HEK293 (cell line): ENCODE data around the gene STIM1.
A peak's percentile ranks its signal among the peaks of the same experiment; 100 is the strongest.

ENCODE experiments used
- CTCF ChIA-PET: fragments of 350-600 bp; formaldehyde crosslinking; extraction: SDS; loops from one replicate; lab custom pipeline; 2021; ENCODE audit warnings: antibody characterized with exemption; lab: Yijun Ruan, JAX
- POLR2A ChIA-PET: fragments of 300-600 bp; formaldehyde crosslinking; extraction: SDS; loops from one replicate; lab custom pipeline; 2020; ENCODE audit warnings: antibody characterized with exemption, inconsistent platforms; lab: Yijun Ruan, JAX
- H3K27ac ChIP-seq: fragments of 200-500 bp; sonication (Bioruptor generic); 2 replicates; pipeline ENCODE4 v1.5.1; 2014; ENCODE audit warnings: low read depth, low read length, control low read depth, inconsistent platforms; ENCODE audit errors: extremely low read depth
- H3K36me3 ChIP-seq, 2 experiments: fragments of 200-500 bp in 1 of 2; sonication (Bioruptor generic) in 1 of 2; 1 replicate in 1 of 2; 2 replicates in 1 of 2; pipeline ENCODE4 v1.5.1; 2014 to 2017; ENCODE audit warnings: inconsistent platforms in 2 of 2, low read length in 2 of 2; ENCODE audit not compliant: control insufficient read depth in 2 of 2, insufficient read depth in 1 of 2
- H3K4me1 ChIP-seq: fragments of 200-500 bp; sonication (Bioruptor generic); 2 replicates; pipeline ENCODE4 v1.5.1; 2014; ENCODE audit warnings: mild to moderate bottlenecking, low read length, inconsistent platforms; ENCODE audit not compliant: control insufficient read depth, insufficient read depth
- H3K4me3 ChIP-seq: 2 replicates; pipeline ENCODE4 v1.5.1; 2011; ENCODE audit warnings: low read depth, mild to moderate bottlenecking, control low read depth, low read length, moderate library complexity
- H3K9me3 ChIP-seq: fragments of 200-500 bp; sonication (Bioruptor generic); 2 replicates; pipeline ENCODE4 v1.5.1; 2014; ENCODE audit warnings: low read depth, low read length, inconsistent platforms; ENCODE audit not compliant: control insufficient read depth, insufficient read depth
- EGR2 ChIP-seq: fragments of 450-650 bp; formaldehyde crosslinking; IDR thresholded peaks from 2 replicates; pipeline ENCODE4 v1.5.1; 2016; ENCODE audit warnings: low read depth, missing biosample characterization, missing genetic modification characterization
- KLF7 ChIP-seq: fragments of 450-650 bp; formaldehyde crosslinking; IDR thresholded peaks from 2 replicates; pipeline ENCODE4 v1.5.1; 2016; ENCODE audit warnings: missing biosample characterization, missing genetic modification characterization, borderline replicate concordance
- RBAK ChIP-seq: fragments of 450-650 bp; formaldehyde crosslinking; IDR thresholded peaks from 2 replicates; pipeline ENCODE4 v1.5.1; 2016; ENCODE audit warnings: missing biosample characterization, missing genetic modification characterization
- SCRT2 ChIP-seq: fragments of 450-650 bp; formaldehyde crosslinking; IDR thresholded peaks from 2 replicates; pipeline ENCODE4 v1.5.1; 2016; ENCODE audit warnings: missing biosample characterization, missing genetic modification characterization
- ZNF121 ChIP-seq: fragments of 450-650 bp; formaldehyde crosslinking; IDR thresholded peaks from 2 replicates; pipeline ENCODE4 v1.5.1; 2016; ENCODE audit warnings: missing biosample characterization, missing genetic modification characterization
- ZNF133 ChIP-seq: fragments of 450-650 bp; formaldehyde crosslinking; IDR thresholded peaks from 2 replicates; pipeline ENCODE4 v1.5.1; 2016; ENCODE audit warnings: missing biosample characterization, missing genetic modification characterization
- ZNF169 ChIP-seq: fragments of 450-650 bp; formaldehyde crosslinking; IDR thresholded peaks from 2 replicates; pipeline ENCODE4 v1.5.1; 2016; ENCODE audit warnings: missing biosample characterization, missing genetic modification characterization
- ZNF174 ChIP-seq: fragments of 450-650 bp; formaldehyde crosslinking; IDR thresholded peaks from 2 replicates; pipeline ENCODE4 v1.5.0; 2017; ENCODE audit warnings: missing biosample characterization, mild to moderate bottlenecking, missing genetic modification characterization
- ZNF175 ChIP-seq: fragments of 450-650 bp; formaldehyde crosslinking; IDR thresholded peaks from 2 replicates; pipeline ENCODE4 v1.5.1; 2016; ENCODE audit warnings: missing biosample characterization, missing genetic modification characterization
- ZNF311 ChIP-seq: fragments of 450-650 bp; formaldehyde crosslinking; IDR thresholded peaks from 2 replicates; pipeline ENCODE4 v1.5.1; 2017; ENCODE audit warnings: missing biosample characterization, missing genetic modification characterization, borderline replicate concordance
- ZNF354C ChIP-seq: fragments of 450-650 bp; formaldehyde crosslinking; IDR thresholded peaks from 2 replicates; pipeline ENCODE4 v1.5.1; 2016; ENCODE audit warnings: missing biosample characterization, missing genetic modification characterization, low read depth, borderline replicate concordance
- ZNF391 ChIP-seq: fragments of 450-650 bp; formaldehyde crosslinking; IDR thresholded peaks from 2 replicates; pipeline ENCODE4 v1.5.1; 2016; ENCODE audit warnings: low read depth, missing biosample characterization, missing genetic modification characterization, borderline replicate concordance
- ZNF513 ChIP-seq: fragments of 450-650 bp; IDR thresholded peaks from 2 replicates; pipeline ENCODE4 v1.5.1; 2018; ENCODE audit warnings: missing biosample characterization, missing genetic modification characterization
- ZNF514 ChIP-seq: fragments of 450-650 bp; formaldehyde crosslinking; IDR thresholded peaks from 2 replicates; pipeline ENCODE4 v1.5.1; 2016; ENCODE audit warnings: missing biosample characterization, missing genetic modification characterization
- ZNF521 ChIP-seq: fragments of 450-650 bp; formaldehyde crosslinking; IDR thresholded peaks from 2 replicates; pipeline ENCODE4 v1.5.1; 2017; ENCODE audit warnings: missing biosample characterization, mild to moderate bottlenecking, missing genetic modification characterization
- ZNF549 ChIP-seq: fragments of 450-650 bp; IDR thresholded peaks from 2 replicates; pipeline ENCODE4 v1.5.1; 2018; ENCODE audit warnings: missing biosample characterization, missing genetic modification characterization, mild to moderate bottlenecking, inconsistent platforms, moderate library complexity
- ZNF585B ChIP-seq: fragments of 450-650 bp; formaldehyde crosslinking; IDR thresholded peaks from 2 replicates; pipeline ENCODE4 v1.5.1; 2016; ENCODE audit warnings: missing biosample characterization, missing genetic modification characterization
- ZNF626 ChIP-seq: fragments of 450-650 bp; sonication (Bioruptor Pico); formaldehyde crosslinking; IDR thresholded peaks from 2 replicates; pipeline ENCODE4 v1.5.1; 2018; ENCODE audit warnings: missing biosample characterization, missing genetic modification characterization, inconsistent platforms
- ZNF670 ChIP-seq: fragments of 450-650 bp; formaldehyde crosslinking; IDR thresholded peaks from 2 replicates; pipeline ENCODE4 v1.5.1; 2016; ENCODE audit warnings: missing biosample characterization, missing genetic modification characterization, low read depth
- ZNF701 ChIP-seq: fragments of 450-650 bp; formaldehyde crosslinking; IDR thresholded peaks from 2 replicates; pipeline ENCODE4 v1.5.1; 2016; ENCODE audit warnings: missing biosample characterization, missing genetic modification characterization
- ZSCAN30 ChIP-seq: fragments of 450-650 bp; IDR thresholded peaks from 2 replicates; pipeline ENCODE4 v1.5.1; 2018; ENCODE audit warnings: missing biosample characterization, mild to moderate bottlenecking, missing genetic modification characterization, moderate library complexity
- ZXDB ChIP-seq: fragments of 450-650 bp; formaldehyde crosslinking; IDR thresholded peaks from 2 replicates; pipeline ENCODE4 v1.5.1; 2016; ENCODE audit warnings: missing biosample characterization, missing genetic modification characterization
- TF ChIP-seq, protein P1 (sequence below): fragments of 450-650 bp; IDR thresholded peaks from 2 replicates; pipeline ENCODE4 v1.5.1; 2018; ENCODE audit warnings: missing biosample characterization, mild to moderate bottlenecking, missing genetic modification characterization
- TF ChIP-seq, protein P2 (sequence below): fragments of 450-650 bp; formaldehyde crosslinking; IDR thresholded peaks from 2 replicates; pipeline ENCODE4 v1.5.1; 2016; ENCODE audit warnings: missing biosample characterization, missing genetic modification characterization
- TF ChIP-seq, protein P3 (sequence below): fragments of 450-650 bp; formaldehyde crosslinking; IDR thresholded peaks from 2 replicates; pipeline ENCODE4 v1.5.1; 2016; ENCODE audit warnings: missing biosample characterization, missing genetic modification characterization

STIM1 gene

GRCh38 chr11:4093519-4094347, 238.3 kb downstream of the STIM1 start:
- CTCF ChIA-PET: interaction anchor here (0.6 to 0.7 kb wide), 2 partner anchors 129 to 732 kb away, joined by 3 read pairs; no protein-coding TSS in a partner anchor
- Histone ChIP-seq H3K4me3 (peak overlapping the region; percentile 98), H3K36me3 (peaks cover 0 to 33% of the 10 kb centered on the region in 2 experiments; a peak in 1 of 3 replicates)
- TF ChIP-seq EGR2 (tag by site-specific recombination) (no peak), ZSCAN30 (tag by site-specific recombination) (no peak), ZNF121 (tag by site-specific recombination) (peak; percentile 96), ZNF549 (tag by site-specific recombination) (no peak), ZNF701 (no peak), ZNF169 (no peak), ZXDB (tag by site-specific recombination) (no peak), ZNF585B (tag by site-specific recombination) (no peak), ZNF670 (tag by site-specific recombination) (no peak)
- TF ChIP-seq, all 188 proteins: peak for 1
- POLR2A ChIA-PET: no interaction called here
- peak overlapping the region; percentile 85 for H3K27ac ChIP-seq
- H3K9me3 ChIP-seq: no peaks in the 10 kb centered on the region
- peaks cover 4% of the 10 kb centered on the region; the same call in 1 of the 2 replicates for H3K4me1 ChIP-seq

- ChIA-PET POLR2A (interaction anchor here (0.5 to 0.9 kb wide), 2 partner anchors 9 to 175 kb away, joined by 3 to 4 read pairs; no protein-coding TSS in a partner anchor), CTCF (interaction anchor here (0.7 to 1.5 kb wide), 3 partner anchors 11 to 240 kb away, joined by 3 read pairs; partner anchors contain the start of gene STIM1)
- Histone ChIP-seq H3K36me3 (peaks cover 0 to 38% of the 10 kb centered on the region in 2 experiments; a peak in 1 of 3 replicates), H3K4me3 (peak within 1 kb of the TSS; percentile 98), H3K4me1 (peaks cover 4% of the 10 kb centered on the region; the same call in 1 of the 2 replicates), H3K27ac (peak within 1 kb of the TSS; percentile 85), H3K9me3 (no peaks in the 10 kb centered on the region)
- TF ChIP-seq ZNF513 (tag by site-specific recombination) (no peak), ZNF521 (tag by site-specific recombination) (no peak), ZNF514 (tag by site-specific recombination) (no peak), ZNF174 (tag by site-specific recombination) (no peak), ZNF391 (tag by site-specific recombination) (peak; percentile 73; the same call in 1 of the 2 replicates), ZNF354C (tag by site-specific recombination) (no peak), RBAK (tag by site-specific recombination) (no peak), ZNF311 (tag by site-specific recombination) (no peak), ZNF626 (tag by site-specific recombination) (no peak), KLF7 (tag by site-specific recombination) (peak; percentile 51; the same call in 1 of the 2 replicates), ZXDB (tag by site-specific recombination) (peak; percentile 94), ZNF175 (tag by site-specific recombination) (no peak), SCRT2 (tag by site-specific recombination) (peak; percentile 95), ZNF133 (no peak)
- TF ChIP-seq, protein P1, sequence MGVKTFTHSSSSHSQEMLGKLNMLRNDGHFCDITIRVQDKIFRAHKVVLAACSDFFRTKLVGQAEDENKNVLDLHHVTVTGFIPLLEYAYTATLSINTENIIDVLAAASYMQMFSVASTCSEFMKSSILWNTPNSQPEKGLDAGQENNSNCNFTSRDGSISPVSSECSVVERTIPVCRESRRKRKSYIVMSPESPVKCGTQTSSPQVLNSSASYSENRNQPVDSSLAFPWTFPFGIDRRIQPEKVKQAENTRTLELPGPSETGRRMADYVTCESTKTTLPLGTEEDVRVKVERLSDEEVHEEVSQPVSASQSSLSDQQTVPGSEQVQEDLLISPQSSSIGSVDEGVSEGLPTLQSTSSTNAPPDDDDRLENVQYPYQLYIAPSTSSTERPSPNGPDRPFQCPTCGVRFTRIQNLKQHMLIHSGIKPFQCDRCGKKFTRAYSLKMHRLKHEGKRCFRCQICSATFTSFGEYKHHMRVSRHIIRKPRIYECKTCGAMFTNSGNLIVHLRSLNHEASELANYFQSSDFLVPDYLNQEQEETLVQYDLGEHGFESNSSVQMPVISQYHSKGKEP (tag by site-specific recombination): no peak
- TF ChIP-seq, protein P2, sequence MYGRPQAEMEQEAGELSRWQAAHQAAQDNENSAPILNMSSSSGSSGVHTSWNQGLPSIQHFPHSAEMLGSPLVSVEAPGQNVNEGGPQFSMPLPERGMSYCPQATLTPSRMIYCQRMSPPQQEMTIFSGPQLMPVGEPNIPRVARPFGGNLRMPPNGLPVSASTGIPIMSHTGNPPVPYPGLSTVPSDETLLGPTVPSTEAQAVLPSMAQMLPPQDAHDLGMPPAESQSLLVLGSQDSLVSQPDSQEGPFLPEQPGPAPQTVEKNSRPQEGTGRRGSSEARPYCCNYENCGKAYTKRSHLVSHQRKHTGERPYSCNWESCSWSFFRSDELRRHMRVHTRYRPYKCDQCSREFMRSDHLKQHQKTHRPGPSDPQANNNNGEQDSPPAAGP (tag by site-specific recombination): peak; percentile 83
- TF ChIP-seq, protein P3, sequence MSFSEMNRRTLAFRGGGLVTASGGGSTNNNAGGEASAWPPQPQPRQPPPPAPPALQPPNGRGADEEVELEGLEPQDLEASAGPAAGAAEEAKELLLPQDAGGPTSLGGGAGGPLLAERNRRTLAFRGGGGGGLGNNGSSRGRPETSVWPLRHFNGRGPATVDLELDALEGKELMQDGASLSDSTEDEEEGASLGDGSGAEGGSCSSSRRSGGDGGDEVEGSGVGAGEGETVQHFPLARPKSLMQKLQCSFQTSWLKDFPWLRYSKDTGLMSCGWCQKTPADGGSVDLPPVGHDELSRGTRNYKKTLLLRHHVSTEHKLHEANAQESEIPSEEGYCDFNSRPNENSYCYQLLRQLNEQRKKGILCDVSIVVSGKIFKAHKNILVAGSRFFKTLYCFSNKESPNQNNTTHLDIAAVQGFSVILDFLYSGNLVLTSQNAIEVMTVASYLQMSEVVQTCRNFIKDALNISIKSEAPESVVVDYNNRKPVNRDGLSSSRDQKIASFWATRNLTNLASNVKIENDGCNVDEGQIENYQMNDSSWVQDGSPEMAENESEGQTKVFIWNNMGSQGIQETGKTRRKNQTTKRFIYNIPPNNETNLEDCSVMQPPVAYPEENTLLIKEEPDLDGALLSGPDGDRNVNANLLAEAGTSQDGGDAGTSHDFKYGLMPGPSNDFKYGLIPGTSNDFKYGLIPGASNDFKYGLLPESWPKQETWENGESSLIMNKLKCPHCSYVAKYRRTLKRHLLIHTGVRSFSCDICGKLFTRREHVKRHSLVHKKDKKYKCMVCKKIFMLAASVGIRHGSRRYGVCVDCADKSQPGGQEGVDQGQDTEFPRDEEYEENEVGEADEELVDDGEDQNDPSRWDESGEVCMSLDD (tag by site-specific recombination): peak; percentile 58; the same call in 1 of the 2 replicates
These were observed 239.2 kb downstream of the STIM1 start, which contains the start of gene RRM1 for GRCh38 chr11:4094348-4095291. RRM1 (plus strand) TSS chr11:4094799; CDS start chr11:4095013, 214 bp downstream.
